Measurements from ENCODE around the gene PHOX2B. TPM values are rescaled to one million over a fixed set of nuclear protein-coding genes. Genes with fewer than 3 reads are reported as not detected.

Gene PHOX2B
- total RNA-seq, 1 experiment from 2014 or later: not detected

DNA sequence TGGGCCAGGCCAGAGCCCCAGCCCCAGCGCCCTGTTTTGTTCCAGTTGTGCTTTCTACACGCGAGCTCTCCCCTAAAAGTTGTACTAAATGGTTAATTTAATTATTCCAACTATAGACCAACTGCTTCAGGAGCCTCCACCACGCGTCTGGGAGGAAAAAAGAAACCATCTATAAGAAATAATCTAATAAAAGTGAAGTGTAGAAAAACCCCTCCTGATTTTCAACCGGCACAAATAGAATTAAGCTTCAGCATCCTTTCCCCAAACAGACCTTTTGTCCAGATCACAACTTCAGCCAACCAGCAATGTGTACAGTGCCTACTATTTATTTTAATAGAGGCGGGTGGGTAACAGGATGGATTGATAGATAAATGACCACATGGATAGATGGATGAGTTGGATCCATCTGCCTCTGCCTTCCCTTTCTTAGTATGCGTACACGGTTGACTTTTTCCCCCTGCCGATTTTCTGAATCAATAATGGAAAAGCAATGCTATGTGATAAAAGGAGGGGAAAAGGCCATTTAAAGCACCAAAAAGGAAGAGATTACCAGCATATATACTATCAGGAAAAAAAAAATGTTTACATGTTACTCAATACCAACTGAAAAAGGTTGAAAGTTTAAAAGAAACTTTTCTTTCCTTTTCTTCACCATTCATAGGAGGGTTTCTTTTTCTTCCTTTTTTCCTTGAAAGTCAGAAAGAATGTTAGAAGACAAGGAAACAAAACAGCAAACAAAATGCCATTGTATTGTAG lies 3.7 kb upstream of the PHOX2B start:
- no TSS peak for BruUV-seq (replicated peaks)
- Histone ChIP-seq H2AFZ (ENCODE audit: low read depth, low read length, poor library complexity, severe bottlenecking) (no peak overlapping the region), H3K4me3 (replicated peaks in 1 of 2; ENCODE audit: low read depth in 1 of 2, low read length in 2 of 2) (no peak overlapping the region), H3K27ac (ENCODE audit: low read depth, low read length) (no peak overlapping the region), H3K27me3 (ENCODE audit: insufficient read depth, low read length) (peaks cover 60% of the 10 kb centered on the region), H3K4me1 (ENCODE audit: control insufficient read depth in 1 of 2, insufficient read depth in 2 of 2, low read length in 2 of 2) (no peaks in the 10 kb centered on the region), H3K9me3 (ENCODE audit: control insufficient read depth in 1 of 2, insufficient read depth in 1 of 2, low read depth in 1 of 2, low read length in 2 of 2) (no peaks in the 10 kb centered on the region), H3K9ac (ENCODE audit: low read length) (no peak overlapping the region), H3K4me2 (ENCODE audit: low read length) (no peak overlapping the region), H4K20me1 (ENCODE audit: insufficient read depth) (no peaks in the 10 kb centered on the region), H3K9me2 (ENCODE audit: insufficient read depth) (no peaks in the 10 kb centered on the region), H3K36me3 (ENCODE audit: control insufficient read depth in 1 of 2, insufficient read depth in 2 of 2, low read length in 2 of 2) (no peaks in the 10 kb centered on the region), H3K79me2 (ENCODE audit: insufficient read depth, low read length) (no peaks in the 10 kb centered on the region)
- ChIA-PET POLR2A (no interaction called here), CTCF (no interaction called here), RAD21 (ENCODE audit: low non-redundant PET in 1 of 2, low total read pairs in 2 of 2, uncharacterized antibody in 2 of 2, unreplicated experiment in 2 of 2) (no interaction called here)
- DNase-seq (ENCODE audit: low read depth, low spot score) (no peak), ATAC-seq (no peak)
- TF ChIP-seq EZH2 (IDR thresholded peaks at IDR 0.05): no peak
- no peak for TF ChIP-seq TCF7L2 (IDR thresholded peaks at IDR 0.05; ENCODE audit: borderline replicate concordance, extremely low read depth, insufficient read depth, insufficient read length)
- TF ChIP-seq EZH2phosphoT487 (IDR thresholded peaks at IDR 0.05; ENCODE audit: borderline replicate concordance): no peak
- no peak for TF ChIP-seq ELF1 (IDR thresholded peaks at IDR 0.05; ENCODE audit: borderline replicate concordance, low read depth)
- no peak for TF ChIP-seq ATF3 (IDR thresholded peaks at IDR 0.05)
- TF ChIP-seq CBX3 (IDR thresholded peaks at IDR 0.05; ENCODE audit: low read depth): no peak
- no peak for TF ChIP-seq ZFX (IDR thresholded peaks at IDR 0.05)
- TF ChIP-seq JUND (IDR thresholded peaks at IDR 0.05): no peak
- no peak for TF ChIP-seq SIN3A (IDR thresholded peaks at IDR 0.05; ENCODE audit: low read depth)
- TF ChIP-seq CTCF (IDR thresholded peaks at IDR 0.05 in 2 of 3, conservative IDR thresholded peaks at IDR 0.05 in 1 of 3; ENCODE audit: borderline replicate concordance in 1 of 3, insufficient read depth in 1 of 3, low read depth in 2 of 3, low read length in 2 of 3): no peak
- no peak for TF ChIP-seq RAD21 (IDR thresholded peaks at IDR 0.05; ENCODE audit: low read depth)
- no peak for TF ChIP-seq EGR1 (IDR thresholded peaks at IDR 0.05; ENCODE audit: low read depth)
- TF ChIP-seq ZNF274 (IDR thresholded peaks at IDR 0.05; ENCODE audit: low read depth, low read length): no peak
- no peak for TF ChIP-seq POLR2AphosphoS5 (IDR thresholded peaks at IDR 0.05; ENCODE audit: low read depth, low read length)
- TF ChIP-seq YY1 (IDR thresholded peaks at IDR 0.05; ENCODE audit: extremely low read depth, insufficient replicate concordance, low read depth, low read length): no peak
- TF ChIP-seq POLR2A (IDR thresholded peaks at IDR 0.05; ENCODE audit: borderline replicate concordance, extremely low read depth, insufficient read depth, insufficient read length): no peak
- intact Hi-C loops (cut with micrococcal nuclease): no loop called here

Data from HCT116 (cell line).